HCT116 (cell line): Measurements from ENCODE around the gene MCM8. TPM values are rescaled to one million over a fixed set of nuclear protein-coding genes. Genes with fewer than 3 reads are reported as not detected.

Experiments used
- ATAC-seq: fragments of 200-7000 bp; cut with Tn5 transposase; 2 replicates; pipeline ENCODE4 v1.9.1; 2020; ENCODE audit warnings: mild to moderate bottlenecking, moderate library complexity
- BruUV-seq: library from RNA; stranded (reverse); fragments of 400-500 nt; replicated peaks from 2 replicates; lab custom pipeline; 2021; lab: Mats Ljungman, UMichigan
- CTCF ChIA-PET: fragments of 300-600 bp; sonication (Branson Sonifier 250); formaldehyde crosslinking; loops from one replicate; lab custom pipeline; 2021; ENCODE audit warnings: antibody characterized with exemption; lab: Charles Lee
- POLR2A ChIA-PET: fragments of 300-600, 350-600 bp; sonication (Branson Sonifier 250); formaldehyde crosslinking; loops from one replicate; lab custom pipeline; 2021; ENCODE audit warnings: antibody characterized with exemption; lab: Charles Lee
- RAD21 ChIA-PET, 2 experiments: fragments of 300-600 bp; sonication (Branson Sonifier 250); formaldehyde crosslinking; loops; one replicate each; lab custom pipeline; 2023; ENCODE audit warnings: low total read pairs in 2 of 2; ENCODE audit not compliant: uncharacterized antibody in 2 of 2, unreplicated experiment in 2 of 2, low non-redundant PET in 1 of 2; lab: Charles Lee
- DNase-seq: peaks from one replicate; pipeline ENCODE4 v3.0.0-alpha.2; 2010; ENCODE audit warnings: low read depth, low spot score
- H2AFZ ChIP-seq: fragments of 200-600 bp; shearing (Covaris generic), sonication (generic); 2 replicates; pipeline ENCODE4 v1.6.1; 2017; ENCODE audit warnings: low read depth, mixed run types, mixed read lengths, antibody characterized with exemption, low read length; ENCODE audit not compliant: poor library complexity, severe bottlenecking
- H3K27ac ChIP-seq: 2 replicates; pipeline ENCODE4 v1.5.1; 2012; ENCODE audit warnings: low read depth, low read length
- H3K27me3 ChIP-seq: fragments of 200-600 bp; sonication (generic); 2 replicates; pipeline ENCODE4 v1.6.1; 2016; ENCODE audit warnings: mixed run types, low read length, mixed read lengths; ENCODE audit not compliant: insufficient read depth
- H3K36me3 ChIP-seq, 2 experiments: fragments of 200-500 bp in 1 of 2; fragments of 200-600 bp in 1 of 2; sonication (Bioruptor generic) in 1 of 2; sonication (generic) in 1 of 2; 2 replicates each; pipeline versions ENCODE4 v1.5.1 to v1.6.1; 2014 to 2016; ENCODE audit warnings: low read length in 2 of 2, inconsistent platforms in 1 of 2, mixed read lengths in 1 of 2, mixed run types in 1 of 2; ENCODE audit not compliant: insufficient read depth in 2 of 2, control insufficient read depth in 1 of 2
- H3K4me1 ChIP-seq, 2 experiments: fragments of 200-600 bp in 1 of 2; sonication (generic) in 1 of 2; 2 replicates each; pipeline versions ENCODE4 v1.5.1 to v1.6.1; 2012 to 2017; ENCODE audit warnings: low read length in 2 of 2, inconsistent platforms in 1 of 2, mild to moderate bottlenecking in 1 of 2, mixed read lengths in 1 of 2, mixed run types in 1 of 2, moderate library complexity in 1 of 2; ENCODE audit not compliant: insufficient read depth in 2 of 2, control insufficient read depth in 1 of 2
- H3K4me2 ChIP-seq: fragments of 200-600 bp; sonication (generic); 2 replicates; pipeline ENCODE4 v1.6.1; 2017; ENCODE audit warnings: mixed run types, low read length, mixed read lengths
- H3K4me3 ChIP-seq, 2 experiments: fragments of 200-600 bp in 1 of 2; sonication (generic) in 1 of 2; replicated peaks in 1 of 2; 2 replicates each; pipeline ENCODE4 v1.5.1; 2011 to 2016; ENCODE audit warnings: low read length in 2 of 2, control low read depth in 1 of 2, low read depth in 1 of 2, mild to moderate bottlenecking in 1 of 2, mixed read lengths in 1 of 2, mixed run types in 1 of 2
- H3K79me2 ChIP-seq: fragments of 200-600 bp; sonication (generic); 2 replicates; pipeline ENCODE4 v1.6.1; 2017; ENCODE audit warnings: mild to moderate bottlenecking, mixed run types, low read length, moderate library complexity, mixed read lengths; ENCODE audit not compliant: insufficient read depth
- H3K9ac ChIP-seq: fragments of 200-600 bp; sonication (generic); 2 replicates; pipeline ENCODE4 v1.6.1; 2016; ENCODE audit warnings: low read length, mixed read lengths
- H3K9me2 ChIP-seq: fragments of 200-600 bp; sonication (generic), shearing (Covaris generic); 2 replicates; pipeline ENCODE4 v1.6.1; 2017; ENCODE audit warnings: mixed run types, mild to moderate bottlenecking, moderate library complexity; ENCODE audit not compliant: insufficient read depth
- H3K9me3 ChIP-seq, 2 experiments: fragments of 200-500 bp in 1 of 2; fragments of 200-600 bp in 1 of 2; sonication (Bioruptor generic) in 1 of 2; sonication (generic) in 1 of 2; 2 replicates each; pipeline ENCODE4 v1.6.1; 2014 to 2017; ENCODE audit warnings: low read length in 2 of 2, mixed read lengths in 2 of 2, inconsistent platforms in 1 of 2, low read depth in 1 of 2, mild to moderate bottlenecking in 1 of 2, mixed run types in 1 of 2, moderate library complexity in 1 of 2; ENCODE audit not compliant: control insufficient read depth in 1 of 2, insufficient read depth in 1 of 2
- H4K20me1 ChIP-seq: fragments of 200-600 bp; sonication (generic), shearing (Covaris generic); 2 replicates; pipeline ENCODE4 v1.6.1; 2017; ENCODE audit warnings: mixed run types, mild to moderate bottlenecking, moderate library complexity; ENCODE audit not compliant: insufficient read depth
- ATF3 ChIP-seq: IDR thresholded peaks from 2 replicates; pipeline ENCODE4 v1.6.1; 2012
- CBX3 ChIP-seq: IDR thresholded peaks from 2 replicates; pipeline ENCODE4 v1.6.1; 2012; ENCODE audit warnings: low read depth
- CEBPB ChIP-seq: IDR thresholded peaks from 2 replicates; pipeline ENCODE4 v1.6.1; 2012; ENCODE audit warnings: low read depth
- ELF1 ChIP-seq: IDR thresholded peaks from 2 replicates; pipeline ENCODE4 v1.6.1; 2012; ENCODE audit warnings: low read depth, borderline replicate concordance
- EZH2 ChIP-seq: fragments of 200-600 bp; sonication (generic); IDR thresholded peaks from 2 replicates; pipeline ENCODE4 v1.6.1; 2017; ENCODE audit warnings: antibody characterized with exemption, mixed run types
- JUND ChIP-seq: IDR thresholded peaks from 2 replicates; pipeline ENCODE4 v1.6.1; 2012
- POLR2A ChIP-seq: IDR thresholded peaks from 2 replicates; pipeline ENCODE4 v1.7.0; 2011; ENCODE audit warnings: borderline replicate concordance; ENCODE audit not compliant: insufficient read depth, insufficient read length; ENCODE audit errors: extremely low read depth
- RAD21 ChIP-seq: IDR thresholded peaks from 2 replicates; pipeline ENCODE4 v1.6.1; 2012; ENCODE audit warnings: low read depth, mild to moderate bottlenecking
- REST ChIP-seq: IDR thresholded peaks from 2 replicates; pipeline ENCODE4 v1.6.1; 2012; ENCODE audit warnings: low read depth
- SIN3A ChIP-seq: IDR thresholded peaks from 2 replicates; pipeline ENCODE4 v1.6.1; 2012; ENCODE audit warnings: low read depth
- SP1 ChIP-seq: IDR thresholded peaks from 2 replicates; pipeline ENCODE4 v1.6.1; 2012; ENCODE audit warnings: low read depth
- SRF ChIP-seq: IDR thresholded peaks from 2 replicates; pipeline ENCODE4 v1.6.1; 2012; ENCODE audit warnings: low read depth
- YY1 ChIP-seq: IDR thresholded peaks from 2 replicates; pipeline ENCODE4 v1.6.1; 2011; ENCODE audit warnings: low read length, low read depth, moderate library complexity, mild to moderate bottlenecking; ENCODE audit not compliant: insufficient replicate concordance; ENCODE audit errors: extremely low read depth
- intact Hi-C: fragments of 100-400 bp; cut with micrococcal nuclease; formaldehyde crosslinking; loops from 2 replicates; pipeline ENCODE4 v1.10.0; 2022
- total RNA-seq: library from RNA; stranded (reverse); gene quantifications from one replicate; pipeline ENCODE4 v1.2.1, GENCODE V29; 2021; ENCODE audit not compliant: unreplicated experiment

MCM8 gene
- total RNA-seq, 1 experiment from 2014 or later = 21.9 TPM

- peaks cover under 1 to 4% of the 10 kb centered on the region in 2 experiments; a peak in 2 of 4 replicates for H3K36me3 ChIP-seq
- no TSS peak for BruUV-seq
- no peaks in the 10 kb centered on the region for H3K9me2 ChIP-seq
- ChIA-PET POLR2A (no interaction called here), RAD21 (no interaction called here), CTCF (interaction anchor here (0.8 to 1.8 kb wide), 5 partner anchors 10 to 404 kb away, joined by 3 to 9 read pairs (median 3); no protein-coding TSS in a partner anchor)
- H4K20me1 ChIP-seq = no peaks in the 10 kb centered on the region
- TF ChIP-seq SP1 (no peak), EZH2 (no peak), RAD21 (no peak), SRF (no peak), ELF1 (no peak), CBX3 (no peak), JUND (no peak), ATF3 (no peak), REST (no peak), POLR2A (no peak), YY1 (no peak), CEBPB (no peak), SIN3A (no peak)
- no peak overlapping the region for H3K9ac ChIP-seq
- H3K9me3 ChIP-seq = no peaks in the 10 kb centered on the region
- H3K79me2 ChIP-seq = no peaks in the 10 kb centered on the region
- H3K4me3 ChIP-seq = no peak overlapping the region
- no peak for DNase-seq
- H3K27me3 ChIP-seq = peaks cover 11% of the 10 kb centered on the region; the same call in 1 of the 2 replicates
- H3K4me1 ChIP-seq = no peaks in the 10 kb centered on the region
- H3K27ac ChIP-seq = no peak overlapping the region
- no peak overlapping the region for H3K4me2 ChIP-seq
- no peak overlapping the region for H2AFZ ChIP-seq
- no peak for ATAC-seq
- intact Hi-C loops = loop anchor here (10.0 kb wide), 2 partner anchors 128 to 378 kb away; no protein-coding TSS in a partner anchor
Observed at GRCh38 chr20:5932796-5933195, 17.7 kb upstream of the MCM8 start.
